Esophagus muscularis mucosa (tissue), 3 donors: ENCODE data around the gene RASSF1.

Experiments used
- EP300 ChIP-seq: sonication (generic); formaldehyde crosslinking; IDR thresholded peaks from one replicate; pipeline ENCODE4 v1.6.1; 2017; ENCODE audit warnings: antibody characterized with exemption
- TF ChIP-seq, protein P1 (sequence below), 3 experiments: fragments of 200-600 bp in 2 of 3; fragments of 450-650 bp in 1 of 3; sonication (generic) in 2 of 3; IDR thresholded peaks; one replicate each; pipeline ENCODE4 v1.5.1; 2017 to 2019; ENCODE audit warnings: antibody characterized with exemption in 3 of 3, mild to moderate bottlenecking in 2 of 3, moderate library complexity in 1 of 3

GRCh38 chr3:50297384-50297775 is 43.3 kb downstream of the RASSF1 start:
- TF ChIP-seq, protein P1, sequence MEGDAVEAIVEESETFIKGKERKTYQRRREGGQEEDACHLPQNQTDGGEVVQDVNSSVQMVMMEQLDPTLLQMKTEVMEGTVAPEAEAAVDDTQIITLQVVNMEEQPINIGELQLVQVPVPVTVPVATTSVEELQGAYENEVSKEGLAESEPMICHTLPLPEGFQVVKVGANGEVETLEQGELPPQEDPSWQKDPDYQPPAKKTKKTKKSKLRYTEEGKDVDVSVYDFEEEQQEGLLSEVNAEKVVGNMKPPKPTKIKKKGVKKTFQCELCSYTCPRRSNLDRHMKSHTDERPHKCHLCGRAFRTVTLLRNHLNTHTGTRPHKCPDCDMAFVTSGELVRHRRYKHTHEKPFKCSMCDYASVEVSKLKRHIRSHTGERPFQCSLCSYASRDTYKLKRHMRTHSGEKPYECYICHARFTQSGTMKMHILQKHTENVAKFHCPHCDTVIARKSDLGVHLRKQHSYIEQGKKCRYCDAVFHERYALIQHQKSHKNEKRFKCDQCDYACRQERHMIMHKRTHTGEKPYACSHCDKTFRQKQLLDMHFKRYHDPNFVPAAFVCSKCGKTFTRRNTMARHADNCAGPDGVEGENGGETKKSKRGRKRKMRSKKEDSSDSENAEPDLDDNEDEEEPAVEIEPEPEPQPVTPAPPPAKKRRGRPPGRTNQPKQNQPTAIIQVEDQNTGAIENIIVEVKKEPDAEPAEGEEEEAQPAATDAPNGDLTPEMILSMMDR (IDR thresholded peaks at IDR 0.05) = no peak
- TF ChIP-seq EP300 = no peak
